Measurements from ENCODE around the gene KCTD10.

DNA sequence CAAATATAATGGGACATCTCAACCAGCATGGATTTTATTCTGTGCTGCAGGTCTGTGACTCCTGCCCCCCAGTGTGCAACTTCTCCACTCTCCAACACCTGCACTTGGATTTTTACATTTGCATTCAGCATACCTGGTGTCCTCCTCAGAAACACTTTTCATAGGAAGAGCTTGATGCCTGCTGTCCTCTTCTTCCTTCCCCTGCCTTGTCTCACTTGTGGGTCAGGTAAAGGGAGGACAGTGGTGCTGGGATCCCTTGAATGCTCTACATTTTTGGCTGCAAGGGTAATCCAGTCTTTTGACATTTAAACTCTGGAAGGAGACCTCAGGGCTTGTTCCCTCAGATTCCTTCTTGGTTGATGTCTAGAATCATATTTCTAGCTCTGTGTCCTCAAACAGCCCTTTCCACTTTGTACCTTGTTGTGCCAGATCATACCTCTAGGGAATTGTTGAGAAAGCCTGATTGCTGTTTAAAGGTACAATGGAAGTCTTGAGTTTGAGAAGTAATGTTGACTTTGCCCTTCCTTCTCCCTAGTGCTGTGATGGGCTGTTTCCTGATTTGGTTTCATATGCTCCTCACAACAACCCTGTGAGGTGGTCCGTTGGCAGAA lies 13.0 kb upstream of the KCTD10 start:
- TF ChIP-seq EZH2 (IDR thresholded peaks at IDR 0.05; ENCODE audit: borderline replicate concordance, low read depth, low read length, poor library complexity, severe bottlenecking), result no peak
- no peak for TF ChIP-seq CTCF (conservative IDR thresholded peaks at IDR 0.05; ENCODE audit: low read depth, low read length)

Data from A673 (cell line).